GM12874 (cell line): Measurements from ENCODE around the gene EEPD1.

ENCODE experiments used
- TF ChIP-seq, protein P1 (sequence below): IDR thresholded peaks from 2 replicates; pipeline ENCODE4 v1.5.1; 2011; ENCODE audit warnings: low read depth, mild to moderate bottlenecking, control low read depth, low read length, moderate library complexity; ENCODE audit not compliant: insufficient read depth

Gene EEPD1

DNA sequence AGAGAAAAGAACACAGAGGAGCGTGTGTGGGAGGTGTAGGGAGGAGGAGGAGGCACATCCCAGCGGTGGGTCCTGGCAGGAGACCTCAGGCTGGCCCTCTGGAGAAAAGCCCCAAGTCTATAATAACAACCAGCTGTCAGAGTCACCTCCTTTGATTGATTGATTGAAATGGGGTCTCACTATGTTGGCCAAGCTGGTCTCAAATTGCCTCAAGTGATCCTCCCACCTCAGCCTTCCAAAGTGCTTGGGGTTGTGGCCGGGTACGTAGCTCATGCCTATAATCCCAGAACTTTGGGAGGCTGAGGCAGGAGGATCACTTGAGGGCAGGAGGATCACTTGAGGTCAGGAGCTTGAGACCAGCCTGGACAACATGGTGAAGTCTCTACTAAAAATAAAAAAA lies 133.6 kb downstream of the EEPD1 start:
- TF ChIP-seq, protein P1, sequence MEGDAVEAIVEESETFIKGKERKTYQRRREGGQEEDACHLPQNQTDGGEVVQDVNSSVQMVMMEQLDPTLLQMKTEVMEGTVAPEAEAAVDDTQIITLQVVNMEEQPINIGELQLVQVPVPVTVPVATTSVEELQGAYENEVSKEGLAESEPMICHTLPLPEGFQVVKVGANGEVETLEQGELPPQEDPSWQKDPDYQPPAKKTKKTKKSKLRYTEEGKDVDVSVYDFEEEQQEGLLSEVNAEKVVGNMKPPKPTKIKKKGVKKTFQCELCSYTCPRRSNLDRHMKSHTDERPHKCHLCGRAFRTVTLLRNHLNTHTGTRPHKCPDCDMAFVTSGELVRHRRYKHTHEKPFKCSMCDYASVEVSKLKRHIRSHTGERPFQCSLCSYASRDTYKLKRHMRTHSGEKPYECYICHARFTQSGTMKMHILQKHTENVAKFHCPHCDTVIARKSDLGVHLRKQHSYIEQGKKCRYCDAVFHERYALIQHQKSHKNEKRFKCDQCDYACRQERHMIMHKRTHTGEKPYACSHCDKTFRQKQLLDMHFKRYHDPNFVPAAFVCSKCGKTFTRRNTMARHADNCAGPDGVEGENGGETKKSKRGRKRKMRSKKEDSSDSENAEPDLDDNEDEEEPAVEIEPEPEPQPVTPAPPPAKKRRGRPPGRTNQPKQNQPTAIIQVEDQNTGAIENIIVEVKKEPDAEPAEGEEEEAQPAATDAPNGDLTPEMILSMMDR: no peak

DNA sequence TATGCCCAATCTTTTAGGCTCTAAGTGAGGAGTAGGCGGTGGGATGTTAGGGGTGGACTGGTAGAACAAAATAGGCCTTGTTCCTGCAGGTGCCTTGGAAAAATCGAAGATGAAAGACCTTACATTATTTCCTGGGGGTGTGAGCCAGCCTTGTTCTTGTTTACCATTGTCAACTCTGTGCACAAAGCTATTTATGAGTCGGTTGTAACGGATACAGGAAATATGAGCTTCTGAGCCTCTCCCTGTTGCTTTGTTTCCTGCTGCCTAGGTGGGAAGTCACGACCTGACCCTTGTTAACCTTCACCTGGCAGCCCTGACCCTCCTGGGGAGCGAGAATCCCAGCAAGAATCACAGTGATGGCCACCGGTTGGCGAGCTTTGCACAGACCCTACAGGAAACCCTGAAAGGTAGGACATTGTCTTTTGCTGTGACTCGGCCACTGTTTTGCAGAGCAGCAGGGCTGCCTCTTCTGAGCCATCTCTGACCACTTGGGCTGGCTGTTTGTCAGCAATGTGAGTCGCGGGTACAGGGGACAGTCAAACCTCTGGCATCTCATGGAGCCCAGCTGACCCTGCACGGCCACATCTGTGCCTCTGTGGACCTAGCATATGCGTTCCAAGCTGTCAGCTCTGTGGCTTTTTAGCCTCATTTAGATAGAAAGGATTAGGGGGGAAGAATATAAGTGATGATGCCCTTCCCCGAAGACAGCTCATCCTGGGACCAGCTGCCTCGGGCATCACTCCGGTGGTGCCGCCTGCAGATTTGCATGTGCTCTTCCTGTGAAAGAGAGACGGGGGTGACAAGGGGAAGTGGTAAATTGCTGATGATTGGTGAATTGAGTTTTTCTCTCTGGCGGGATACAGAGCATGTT lies 134.6 kb downstream of the EEPD1 start:
- TF ChIP-seq, protein P1: no peak

DNA sequence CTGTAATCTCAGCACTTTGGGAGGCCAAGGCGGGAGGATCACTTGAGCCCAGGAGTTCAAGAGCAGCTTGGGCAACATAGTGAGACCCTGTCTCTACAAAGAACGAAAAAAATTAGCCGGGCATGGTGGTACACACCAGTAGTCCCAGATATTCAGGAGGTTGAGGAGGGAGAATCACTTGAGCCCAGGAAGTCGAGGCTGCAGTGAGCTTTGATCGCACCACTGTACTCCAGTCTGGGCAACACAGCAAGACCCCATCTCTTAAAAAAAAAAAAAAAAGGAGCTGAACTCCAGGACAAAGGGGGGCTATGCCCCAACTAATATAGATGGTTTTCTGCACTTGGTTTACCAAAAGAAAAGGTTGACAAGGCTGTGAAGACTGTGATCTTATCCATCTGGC lies 135.4 kb downstream of the EEPD1 start:
- TF ChIP-seq, protein P1: no peak

DNA sequence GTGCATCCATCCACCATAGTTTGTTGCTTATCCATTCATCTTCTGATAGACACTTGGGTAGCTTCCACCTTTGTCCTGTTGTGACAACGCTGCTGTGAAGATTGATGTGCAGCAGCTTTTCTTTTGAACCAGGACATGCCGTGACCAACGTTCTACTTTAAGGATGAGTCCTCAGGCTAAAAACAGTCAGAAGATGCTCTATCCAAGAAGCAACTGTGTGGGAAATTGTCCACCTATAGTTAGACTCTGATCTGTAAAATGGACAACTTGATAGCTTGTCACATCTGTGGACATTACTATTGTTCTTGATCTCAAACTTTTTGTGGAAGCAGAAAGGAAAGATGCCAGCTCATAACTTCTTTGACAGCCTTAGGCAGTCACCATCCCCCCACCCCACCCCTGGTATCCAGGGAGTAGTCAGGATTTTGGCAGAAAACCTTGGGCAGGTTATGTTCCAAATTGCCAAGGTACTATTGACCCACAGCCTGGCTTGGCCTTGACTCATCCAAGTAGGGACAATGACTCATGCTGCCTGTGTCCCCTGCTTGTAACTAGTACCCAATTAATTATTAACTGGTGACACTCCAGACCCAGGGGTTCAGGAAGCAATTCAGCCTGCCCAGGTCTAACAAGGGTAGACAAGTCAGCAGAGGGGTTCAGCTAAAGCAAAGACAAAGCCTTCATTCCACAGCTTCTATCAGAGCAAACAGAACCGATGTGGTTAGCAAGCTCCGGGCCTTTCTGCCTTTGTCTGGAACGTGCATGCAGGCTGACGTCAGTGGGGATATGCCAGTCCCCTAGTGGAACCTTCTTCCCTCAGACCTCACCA lies 137.0 kb downstream of the EEPD1 start:
- TF ChIP-seq, protein P1: no peak

DNA sequence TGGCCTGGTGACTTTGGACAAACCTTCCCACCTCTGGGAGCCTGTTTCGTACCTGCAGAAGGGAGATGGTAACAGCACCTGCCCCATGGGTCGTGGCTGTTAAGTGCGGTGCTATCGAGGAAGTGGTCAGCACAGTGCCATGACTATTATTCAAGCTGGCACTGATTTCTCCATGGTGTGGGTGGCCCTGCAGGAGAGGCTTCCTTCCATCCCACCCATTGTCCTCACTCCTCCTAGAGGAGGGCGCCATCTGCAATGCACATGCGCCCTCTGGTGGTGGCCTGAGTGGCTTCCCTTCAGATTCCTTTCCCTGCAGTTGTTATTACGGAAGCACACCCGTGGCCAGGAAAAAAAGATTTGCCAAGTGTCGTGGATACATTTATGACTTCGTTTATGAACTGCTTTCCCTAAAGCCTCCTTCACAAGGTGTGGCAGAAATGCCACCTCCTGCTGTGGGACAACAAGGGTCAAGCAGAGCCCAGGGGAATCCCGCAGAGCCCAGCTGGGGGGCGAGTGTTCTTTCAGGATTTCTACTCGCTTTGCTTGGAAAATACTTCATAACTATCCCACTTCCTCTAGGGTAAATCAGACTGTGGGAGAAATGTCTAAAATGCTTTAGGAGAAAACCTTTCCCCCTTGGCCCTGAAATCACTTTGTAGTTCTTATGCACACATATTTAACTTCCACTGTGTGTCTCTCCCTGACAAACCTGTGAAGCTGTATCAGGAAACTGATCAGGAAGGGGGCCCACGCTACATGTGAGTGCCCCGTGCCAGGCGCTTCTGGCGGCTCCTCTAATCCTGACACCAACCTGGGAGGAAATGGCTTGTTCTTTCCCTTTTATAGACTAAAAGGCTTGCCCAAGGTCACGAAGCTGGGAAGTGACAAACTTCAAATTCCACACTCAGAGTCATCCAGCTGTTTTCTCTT lies 138.6 kb downstream of the EEPD1 start:
- TF ChIP-seq, protein P1: peak; percentile 94

DNA sequence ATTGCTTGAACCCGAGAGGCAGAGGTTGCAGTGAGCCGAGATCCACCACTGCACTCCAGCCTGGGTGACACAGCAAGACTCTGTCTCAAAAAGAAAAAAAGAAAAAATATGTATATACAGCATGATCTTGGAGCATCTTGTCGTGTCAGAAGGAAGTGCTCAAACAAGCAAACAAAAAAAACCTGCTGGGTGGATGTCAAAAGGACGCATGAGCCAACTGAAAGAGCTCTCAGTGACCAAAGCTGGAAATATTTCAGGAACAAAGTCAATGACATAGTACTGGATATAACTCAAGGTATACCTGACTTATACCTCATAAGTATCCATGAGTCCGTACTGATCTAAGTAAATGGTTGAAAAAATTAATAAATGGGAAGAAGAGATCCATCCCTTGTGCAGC lies 142.0 kb downstream of the EEPD1 start:
- TF ChIP-seq, protein P1: no peak
